SK-N-SH treated with all-trans-retinoic acid at 6 μM for 48 hours (cell line): ENCODE data around the gene RUNX3.

Experiments
- ARNTL ChIP-seq: fragments of 450-650 bp; formaldehyde crosslinking; IDR thresholded peaks from 2 replicates; pipeline ENCODE4 v1.5.0; 2020; ENCODE audit warnings: low read depth, mild to moderate bottlenecking, moderate library complexity, borderline replicate concordance
- CSRNP3 ChIP-seq: fragments of 250-450 bp; sonication (Bioruptor Pico); IDR thresholded peaks from 2 replicates; pipeline ENCODE4 v1.5.1; 2021; ENCODE audit warnings: mild to moderate bottlenecking, moderate library complexity
- ESRRG ChIP-seq: fragments of 250-450 bp; sonication (Bioruptor Pico); IDR thresholded peaks from 2 replicates; pipeline ENCODE4 v1.6.1; 2021; ENCODE audit warnings: mild to moderate bottlenecking
- OSR1 ChIP-seq: fragments of 250-450 bp; sonication (Bioruptor Pico); IDR thresholded peaks from 2 replicates; pipeline ENCODE4 v1.8.0; 2022; ENCODE audit warnings: moderate library complexity, mild to moderate bottlenecking, inconsistent platforms
- PATZ1 ChIP-seq: fragments of 250-450 bp; sonication (Bioruptor Pico); IDR thresholded peaks from 2 replicates; pipeline ENCODE4 v1.8.0; 2020; ENCODE audit warnings: mild to moderate bottlenecking, moderate library complexity, borderline replicate concordance
- ZC3H10 ChIP-seq: fragments of 250-450 bp; sonication (Bioruptor Pico); IDR thresholded peaks from 2 replicates; pipeline ENCODE4 v1.5.1; 2021; ENCODE audit warnings: mild to moderate bottlenecking, moderate library complexity
- ZFP3 ChIP-seq: fragments of 250-450 bp; sonication (Bioruptor Pico); IDR thresholded peaks from 2 replicates; pipeline ENCODE4 v1.5.0; 2020; ENCODE audit warnings: mild to moderate bottlenecking, moderate library complexity
- ZFP30 ChIP-seq: fragments of 450-650 bp; formaldehyde crosslinking; IDR thresholded peaks from 2 replicates; pipeline ENCODE4 v1.5.0; 2022; ENCODE audit warnings: mild to moderate bottlenecking, moderate library complexity
- ZNF565 ChIP-seq: fragments of 450-650 bp; formaldehyde crosslinking; conservative IDR thresholded peaks from 2 replicates; pipeline ENCODE4 v1.5.0; 2020; ENCODE audit warnings: low read depth, mild to moderate bottlenecking, moderate library complexity

GRCh38 chr1:24873148-24873547, 56.9 kb downstream of the RUNX3 start:
- TF ChIP-seq ARNTL (CRISPR knock-in tag): no peak
- TF ChIP-seq OSR1: no peak
- no peak for TF ChIP-seq ZNF565 (CRISPR knock-in tag)
- TF ChIP-seq CSRNP3: no peak
- no peak for TF ChIP-seq ZFP3 (CRISPR knock-in tag)
- TF ChIP-seq ZFP30: no peak
- no peak for TF ChIP-seq ESRRG (CRISPR knock-in tag)
- no peak for TF ChIP-seq PATZ1 (CRISPR knock-in tag)
- no peak for TF ChIP-seq ZC3H10 (CRISPR knock-in tag)
